GM23248 (cell line): ENCODE data around the gene FAM114A2. TPM values are rescaled to one million over a fixed set of nuclear protein-coding genes. Genes with fewer than 3 reads are reported as not detected.
A peak's percentile ranks its signal among the peaks of the same experiment; 100 is the strongest.
"Not testable (repeated sequence)": the region's sequence is repeated elsewhere in the genome, so short reads cannot be mapped to it uniquely, and the experiment has no call there.

Experiments
- DNase-seq: peaks from one replicate; pipeline ENCODE4 v3.0.0-alpha.2; 2015
- H2AFZ ChIP-seq: fragments of 200-600 bp; sonication (generic); 2 replicates; pipeline ENCODE4 v1.6.1; 2016; ENCODE audit warnings: antibody characterized with exemption
- H3F3A ChIP-seq: fragments of 200-600 bp; sonication (generic); 2 replicates; pipeline ENCODE4 v1.6.1; 2016; ENCODE audit warnings: mild to moderate bottlenecking, antibody characterized with exemption, mixed run types; ENCODE audit not compliant: insufficient read depth
- H3K27ac ChIP-seq: fragments of 200-600 bp; sonication (generic); 2 replicates; pipeline ENCODE4 v1.5.1; 2016; ENCODE audit warnings: mild to moderate bottlenecking
- H3K27me3 ChIP-seq: fragments of 200-600 bp; sonication (generic); replicated peaks from 2 replicates; pipeline ENCODE4 v1.6.1; 2016; ENCODE audit warnings: mild to moderate bottlenecking; ENCODE audit not compliant: insufficient read depth
- H3K36me3 ChIP-seq: fragments of 200-600 bp; sonication (generic); 2 replicates; pipeline ENCODE4 v1.6.1; 2016; ENCODE audit warnings: low read depth, mild to moderate bottlenecking
- H3K4me1 ChIP-seq: fragments of 200-600 bp; sonication (generic); 2 replicates; pipeline ENCODE4 v1.6.1; 2016; ENCODE audit warnings: mild to moderate bottlenecking; ENCODE audit not compliant: insufficient read depth
- H3K4me2 ChIP-seq: fragments of 200-600 bp; sonication (generic); one replicate; pipeline ENCODE4 v1.6.1; 2016; ENCODE audit warnings: mild to moderate bottlenecking; ENCODE audit not compliant: unreplicated experiment
- H3K4me3 ChIP-seq: fragments of 200-600 bp; sonication (generic); 2 replicates; pipeline ENCODE4 v1.5.1; 2016; ENCODE audit warnings: mild to moderate bottlenecking
- H3K79me2 ChIP-seq: fragments of 200-600 bp; sonication (generic); 2 replicates; pipeline ENCODE4 v1.6.1; 2016; ENCODE audit warnings: mild to moderate bottlenecking; ENCODE audit not compliant: insufficient read depth
- H3K9ac ChIP-seq: fragments of 200-600 bp; sonication (generic); 2 replicates; pipeline ENCODE4 v1.6.1; 2016; ENCODE audit warnings: mild to moderate bottlenecking
- H3K9me2 ChIP-seq: fragments of 200-600 bp; sonication (generic); 2 replicates; pipeline ENCODE4 v1.6.1; 2016; ENCODE audit warnings: mixed run types, mild to moderate bottlenecking, moderate library complexity; ENCODE audit not compliant: insufficient read depth
- H3K9me3 ChIP-seq: fragments of 200-600 bp; sonication (generic); one replicate; pipeline ENCODE4 v1.6.1; 2017; ENCODE audit warnings: low read depth
- H4K20me1 ChIP-seq: fragments of 200-600 bp; sonication (generic); 2 replicates; pipeline ENCODE4 v1.6.0; 2016; ENCODE audit not compliant: insufficient read depth
- EZH2 ChIP-seq: fragments of 200-600 bp; sonication (generic); IDR thresholded peaks from 2 replicates; pipeline ENCODE4 v1.6.1; 2018; ENCODE audit warnings: antibody characterized with exemption, mild to moderate bottlenecking; ENCODE audit not compliant: insufficient read depth, poor library complexity, severe bottlenecking
- EZH2phosphoT487 ChIP-seq: fragments of 200-600 bp; sonication (generic); IDR thresholded peaks from 2 replicates; pipeline ENCODE4 v1.6.1; 2018; ENCODE audit warnings: antibody characterized with exemption, moderate library complexity, mild to moderate bottlenecking, low read depth; ENCODE audit not compliant: insufficient read depth
- WGBS, 2 experiments: methylation state at CpG; one replicate each; pipeline ENCODE4 v1.1.6; 2015 to 2017; ENCODE audit warnings: low lambda C conversion rate in 2 of 2, low coverage in 1 of 2; ENCODE audit errors: missing lambda C conversion rate in 2 of 2; 5-methylcytosine and 5-hydroxymethylcytosine counted together
- in situ Hi-C: fragments of 300-500 bp; cut with MboI; formaldehyde crosslinking; loops from 2 replicates; pipeline ENCODE4 v1.15.0; 2020
- polyA plus RNA-seq: library from polyadenylated mRNA; unstranded; fragments of >200 nt; fragmentation: Nextera tagmentation; extraction: Ambion mirVana; gene quantifications from 2 replicates; pipeline ENCODE4 v1.2.1, GENCODE V29; 2016
- total RNA-seq: library from RNA; depleted of rRNA; stranded (reverse); fragments of >200 nt; shearing (Covaris generic); gene quantifications from 2 replicates; pipeline ENCODE4 v1.2.3, GENCODE V29; 2014

Gene FAM114A2
- total and polyA plus RNA-seq, 2 experiments from 2014 or later, result 20.2 to 27.0 TPM

- H3K27me3 ChIP-seq, result no peaks in the 10 kb centered on the region
- in situ Hi-C loops, result loop anchor here (10.0 kb wide), 1 partner anchor 108 kb away; no protein-coding TSS in a partner anchor
- H3K9me2 ChIP-seq, result no peaks in the 10 kb centered on the region
- H2AFZ ChIP-seq, result no peak overlapping the region
- no peak overlapping the region for H3K4me3 ChIP-seq
- no peaks in the 10 kb centered on the region for H3K79me2 ChIP-seq
- H3K27ac ChIP-seq, result no peak overlapping the region
- H3K9ac ChIP-seq, result no peak overlapping the region
- WGBS, 2 experiments, result 83 to 92% methylated on average over 5 of the region's 5 CpGs
- no peak for DNase-seq
- TF ChIP-seq EZH2 (no peak), EZH2phosphoT487 (no peak)
- H3F3A ChIP-seq, result no peaks in the 10 kb centered on the region
- H3K4me1 ChIP-seq, result peaks cover 11% of the 10 kb centered on the region; the same call in 1 of the 2 replicates
- no peaks in the 10 kb centered on the region for H3K36me3 ChIP-seq
- H3K4me2 ChIP-seq, result no peak overlapping the region
- H3K9me3 ChIP-seq, result no peaks in the 10 kb centered on the region
- no peaks in the 10 kb centered on the region for H4K20me1 ChIP-seq
These were observed 37.7 kb upstream of the FAM114A2 start for GRCh38 chr5:154076240-154076922.

- no peaks in the 10 kb centered on the region for H3K9me3 ChIP-seq
- H3F3A ChIP-seq, result no peaks in the 10 kb centered on the region
- WGBS, 2 experiments, result 32% methylated on average over 18 of the region's 18 CpGs
- H4K20me1 ChIP-seq, result no peaks in the 10 kb centered on the region
- H3K4me1 ChIP-seq, result peaks cover 2% of the 10 kb centered on the region; the same call in 1 of the 2 replicates
- no peaks in the 10 kb centered on the region for H3K27me3 ChIP-seq
- in situ Hi-C loops, result loop anchor here (10.0 kb wide), 1 partner anchor 112 kb away; no protein-coding TSS in a partner anchor
- TF ChIP-seq EZH2 (no peak), EZH2phosphoT487 (no peak)
- H3K9me2 ChIP-seq, result no peaks in the 10 kb centered on the region
- no peak overlapping the region for H3K4me3 ChIP-seq
- peak; percentile 74 for DNase-seq
- H2AFZ ChIP-seq, result peak overlapping the region; percentile 54
- H3K27ac ChIP-seq, result no peak overlapping the region
- peak overlapping the region; percentile 27; the same call in 1 of the 2 replicates for H3K9ac ChIP-seq
- no peaks in the 10 kb centered on the region for H3K36me3 ChIP-seq
- peak overlapping the region; percentile 51 for H3K4me2 ChIP-seq
- no peaks in the 10 kb centered on the region for H3K79me2 ChIP-seq
These were observed 33.9 kb upstream of the FAM114A2 start for GRCh38 chr5:154072414-154073171.

GRCh38 chr5:154071799-154072413 lies 33.2 kb upstream of the FAM114A2 start:
- no peak overlapping the region for H3K4me3 ChIP-seq
- H3K79me2 ChIP-seq, result no peaks in the 10 kb centered on the region
- TF ChIP-seq EZH2 (no peak), EZH2phosphoT487 (no peak)
- no peaks in the 10 kb centered on the region for H3K9me2 ChIP-seq
- no peaks in the 10 kb centered on the region for H3F3A ChIP-seq
- no peaks in the 10 kb centered on the region for H3K27me3 ChIP-seq
- no peak for DNase-seq
- peak overlapping the region; percentile 27; the same call in 1 of the 2 replicates for H3K9ac ChIP-seq
- H3K27ac ChIP-seq, result no peak overlapping the region
- 45 to 48% methylated on average over 2 of the region's 2 CpGs for WGBS, 2 experiments
- H4K20me1 ChIP-seq, result no peaks in the 10 kb centered on the region
- no peaks in the 10 kb centered on the region for H3K9me3 ChIP-seq
- H3K4me2 ChIP-seq, result peak overlapping the region; percentile 51
- in situ Hi-C loops, result loop anchor here (10.0 kb wide), 1 partner anchor 113 kb away; no protein-coding TSS in a partner anchor
- H2AFZ ChIP-seq, result peak overlapping the region; percentile 54
- no peaks in the 10 kb centered on the region for H3K4me1 ChIP-seq
- no peaks in the 10 kb centered on the region for H3K36me3 ChIP-seq

GRCh38 chr5:154069854-154070253 lies 31.1 kb upstream of the FAM114A2 start:
- H3K27ac ChIP-seq, H3K4me1 ChIP-seq, H3K27me3 ChIP-seq, H3K9me2 ChIP-seq, H3K4me3 ChIP-seq, H3K79me2 ChIP-seq, H3K4me2 ChIP-seq, H4K20me1 ChIP-seq, H3K9me3 ChIP-seq, H3F3A ChIP-seq, H3K36me3 ChIP-seq, DNase-seq, H2AFZ ChIP-seq, H3K9ac ChIP-seq: not testable (repeated sequence)
- WGBS, 2 experiments, result 79 to 82% methylated on average over 5 of the region's 5 CpGs
- in situ Hi-C loops, result loop anchor here (10.0 kb wide), 2 partner anchors 115 to 345 kb away; no protein-coding TSS in a partner anchor
